ENCODE measurements around the gene LITAF. TPM values are rescaled to one million over a fixed set of nuclear protein-coding genes. Genes with fewer than 3 reads are reported as not detected.

The LITAF gene
- total RNA-seq, 1 experiment from 2014 or later = 84.2 TPM

DNA sequence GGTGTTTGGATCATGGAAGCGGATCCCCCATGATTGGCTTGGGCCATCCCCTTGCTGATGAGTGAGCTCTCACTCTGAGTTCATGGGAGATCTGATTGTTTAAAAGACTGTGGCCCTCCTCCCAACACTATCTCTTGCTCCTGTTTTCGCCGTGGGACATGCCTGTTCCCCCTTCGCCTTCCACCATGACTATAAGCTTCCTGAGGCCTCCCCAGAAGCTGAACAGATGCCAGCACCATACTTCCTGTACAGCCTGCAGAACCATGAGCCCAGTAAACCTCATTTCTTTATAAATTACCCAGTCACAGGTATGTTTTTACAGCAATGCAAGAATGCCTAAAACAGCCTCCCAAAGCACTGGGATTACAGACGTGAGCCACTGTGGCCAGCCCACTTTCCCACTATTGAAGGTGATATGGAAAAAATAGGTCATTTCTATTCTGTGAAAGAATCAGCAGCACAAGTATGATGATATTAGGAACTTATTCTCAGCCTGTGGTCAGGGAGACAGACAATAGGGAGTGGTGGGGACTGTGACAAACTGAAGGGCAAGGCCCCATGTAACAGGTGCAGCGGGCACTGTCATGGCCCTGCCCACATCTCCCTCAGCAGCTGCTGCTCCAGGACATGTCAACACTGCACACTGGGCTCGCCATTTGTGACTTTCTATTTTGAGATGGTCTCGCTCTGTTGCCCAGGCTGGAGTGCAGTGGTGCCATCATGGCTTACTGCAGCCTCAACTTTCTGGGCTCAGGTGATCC, 33.7 kb upstream of the LITAF start:
- DNase-seq (ENCODE audit: low read depth, low spot score) = no peak
- H3K79me2 ChIP-seq (ENCODE audit: insufficient read depth, low read length) = no peaks in the 10 kb centered on the region
- H3K36me3 ChIP-seq (ENCODE audit: control insufficient read depth in 1 of 2, insufficient read depth in 2 of 2, low read length in 2 of 2) = no peaks in the 10 kb centered on the region
- TF ChIP-seq EZH2 (IDR thresholded peaks at IDR 0.05) (no peak), FOSL1 (IDR thresholded peaks at IDR 0.05; ENCODE audit: low read depth) (no peak), JUND (IDR thresholded peaks at IDR 0.05) (no peak), SIN3A (IDR thresholded peaks at IDR 0.05; ENCODE audit: low read depth) (no peak), EGR1 (IDR thresholded peaks at IDR 0.05; ENCODE audit: low read depth) (no peak), POLR2AphosphoS5 (IDR thresholded peaks at IDR 0.05; ENCODE audit: low read depth, low read length) (no peak), ELF1 (IDR thresholded peaks at IDR 0.05; ENCODE audit: borderline replicate concordance, low read depth) (no peak), SP1 (IDR thresholded peaks at IDR 0.05; ENCODE audit: low read depth) (no peak), TCF7L2 (IDR thresholded peaks at IDR 0.05; ENCODE audit: borderline replicate concordance, extremely low read depth, insufficient read depth, insufficient read length) (no peak), ZFX (IDR thresholded peaks at IDR 0.05) (no peak), CBX3 (IDR thresholded peaks at IDR 0.05; ENCODE audit: low read depth) (no peak), CEBPB (IDR thresholded peaks at IDR 0.05; ENCODE audit: low read depth) (no peak)
- TF ChIP-seq, protein P1, sequence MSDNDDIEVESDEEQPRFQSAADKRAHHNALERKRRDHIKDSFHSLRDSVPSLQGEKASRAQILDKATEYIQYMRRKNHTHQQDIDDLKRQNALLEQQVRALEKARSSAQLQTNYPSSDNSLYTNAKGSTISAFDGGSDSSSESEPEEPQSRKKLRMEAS (IDR thresholded peaks at IDR 0.05) = no peak
- TF ChIP-seq, protein P2, sequence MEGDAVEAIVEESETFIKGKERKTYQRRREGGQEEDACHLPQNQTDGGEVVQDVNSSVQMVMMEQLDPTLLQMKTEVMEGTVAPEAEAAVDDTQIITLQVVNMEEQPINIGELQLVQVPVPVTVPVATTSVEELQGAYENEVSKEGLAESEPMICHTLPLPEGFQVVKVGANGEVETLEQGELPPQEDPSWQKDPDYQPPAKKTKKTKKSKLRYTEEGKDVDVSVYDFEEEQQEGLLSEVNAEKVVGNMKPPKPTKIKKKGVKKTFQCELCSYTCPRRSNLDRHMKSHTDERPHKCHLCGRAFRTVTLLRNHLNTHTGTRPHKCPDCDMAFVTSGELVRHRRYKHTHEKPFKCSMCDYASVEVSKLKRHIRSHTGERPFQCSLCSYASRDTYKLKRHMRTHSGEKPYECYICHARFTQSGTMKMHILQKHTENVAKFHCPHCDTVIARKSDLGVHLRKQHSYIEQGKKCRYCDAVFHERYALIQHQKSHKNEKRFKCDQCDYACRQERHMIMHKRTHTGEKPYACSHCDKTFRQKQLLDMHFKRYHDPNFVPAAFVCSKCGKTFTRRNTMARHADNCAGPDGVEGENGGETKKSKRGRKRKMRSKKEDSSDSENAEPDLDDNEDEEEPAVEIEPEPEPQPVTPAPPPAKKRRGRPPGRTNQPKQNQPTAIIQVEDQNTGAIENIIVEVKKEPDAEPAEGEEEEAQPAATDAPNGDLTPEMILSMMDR (IDR thresholded peaks at IDR 0.05 in 2 of 3, conservative IDR thresholded peaks at IDR 0.05 in 1 of 3; ENCODE audit: borderline replicate concordance in 1 of 3, insufficient read depth in 1 of 3, low read depth in 2 of 3, low read length in 2 of 3) = no peak
- ChIA-PET POLR2A (no interaction called here), RAD21 (ENCODE audit: low non-redundant PET in 1 of 2, low total read pairs in 2 of 2, uncharacterized antibody in 2 of 2, unreplicated experiment in 2 of 2) (no interaction called here), CTCF (no interaction called here)
- H3K4me3 ChIP-seq (replicated peaks in 1 of 2; ENCODE audit: low read depth in 1 of 2, low read length in 2 of 2) = no peak overlapping the region
- no peaks in the 10 kb centered on the region for H4K20me1 ChIP-seq (ENCODE audit: insufficient read depth)
- BruUV-seq (replicated peaks) = no TSS peak
- H3K4me1 ChIP-seq (ENCODE audit: control insufficient read depth in 1 of 2, insufficient read depth in 2 of 2, low read length in 2 of 2) = peaks cover 4 to 6% of the 10 kb centered on the region in 2 experiments
- H3K9me2 ChIP-seq (ENCODE audit: insufficient read depth) = no peaks in the 10 kb centered on the region
- no peak overlapping the region for H2AFZ ChIP-seq (ENCODE audit: low read depth, low read length, poor library complexity, severe bottlenecking)
- ATAC-seq = no peak
- no peak overlapping the region for H3K27ac ChIP-seq (ENCODE audit: low read depth, low read length)
- no peaks in the 10 kb centered on the region for H3K27me3 ChIP-seq (ENCODE audit: insufficient read depth, low read length)
- no peak overlapping the region for H3K9ac ChIP-seq (ENCODE audit: low read length)
- H3K9me3 ChIP-seq (ENCODE audit: control insufficient read depth in 1 of 2, insufficient read depth in 1 of 2, low read depth in 1 of 2, low read length in 2 of 2) = no peaks in the 10 kb centered on the region; a peak in 1 of 4 replicates
- no peak overlapping the region for H3K4me2 ChIP-seq (ENCODE audit: low read length)
- intact Hi-C loops (cut with micrococcal nuclease) = no loop called here

All from HCT116 (cell line).